ENCODE measurements around the gene MRPL58.

MRPL58 gene

GRCh38 chr17:75063201-75063600, 50.7 kb downstream of the MRPL58 start:
- Histone ChIP-seq H3K27me3 (ENCODE audit: insufficient read depth, low read length, poor library complexity, severe bottlenecking) (no peaks in the 10 kb centered on the region), H3K9ac (ENCODE audit: low read depth, low read length, poor library complexity, severe bottlenecking) (no peak overlapping the region), H3K9me2 (replicated peaks; ENCODE audit: low read depth, low read length) (no peaks in the 10 kb centered on the region), H4K20me1 (ENCODE audit: insufficient read depth, low read length, poor library complexity, severe bottlenecking) (no peaks in the 10 kb centered on the region), H3K4me3 (ENCODE audit: low read length, poor library complexity, severe bottlenecking) (no peak overlapping the region), H2AFZ (ENCODE audit: low read length) (no peak overlapping the region), H3K79me2 (ENCODE audit: insufficient read depth, low read length) (no peaks in the 10 kb centered on the region), H3F3A (ENCODE audit: low read depth) (no peaks in the 10 kb centered on the region), H3K9me3 (ENCODE audit: insufficient read depth, low read depth, low read length) (no peaks in the 10 kb centered on the region), H3K4me1 (ENCODE audit: insufficient read depth, low read length, poor library complexity, severe bottlenecking) (peaks cover 9% of the 10 kb centered on the region), H3K36me3 (ENCODE audit: insufficient read depth, low read length) (peaks cover 50% of the 10 kb centered on the region; the same call in 1 of the 2 replicates), H3K4me2 (ENCODE audit: low read depth, low read length, poor library complexity, severe bottlenecking) (no peak overlapping the region)
- TF ChIP-seq, protein P1, sequence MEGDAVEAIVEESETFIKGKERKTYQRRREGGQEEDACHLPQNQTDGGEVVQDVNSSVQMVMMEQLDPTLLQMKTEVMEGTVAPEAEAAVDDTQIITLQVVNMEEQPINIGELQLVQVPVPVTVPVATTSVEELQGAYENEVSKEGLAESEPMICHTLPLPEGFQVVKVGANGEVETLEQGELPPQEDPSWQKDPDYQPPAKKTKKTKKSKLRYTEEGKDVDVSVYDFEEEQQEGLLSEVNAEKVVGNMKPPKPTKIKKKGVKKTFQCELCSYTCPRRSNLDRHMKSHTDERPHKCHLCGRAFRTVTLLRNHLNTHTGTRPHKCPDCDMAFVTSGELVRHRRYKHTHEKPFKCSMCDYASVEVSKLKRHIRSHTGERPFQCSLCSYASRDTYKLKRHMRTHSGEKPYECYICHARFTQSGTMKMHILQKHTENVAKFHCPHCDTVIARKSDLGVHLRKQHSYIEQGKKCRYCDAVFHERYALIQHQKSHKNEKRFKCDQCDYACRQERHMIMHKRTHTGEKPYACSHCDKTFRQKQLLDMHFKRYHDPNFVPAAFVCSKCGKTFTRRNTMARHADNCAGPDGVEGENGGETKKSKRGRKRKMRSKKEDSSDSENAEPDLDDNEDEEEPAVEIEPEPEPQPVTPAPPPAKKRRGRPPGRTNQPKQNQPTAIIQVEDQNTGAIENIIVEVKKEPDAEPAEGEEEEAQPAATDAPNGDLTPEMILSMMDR (conservative IDR thresholded peaks at IDR 0.05; ENCODE audit: low read length) = no peak
- no peak for TF ChIP-seq EZH2phosphoT487 (IDR thresholded peaks at IDR 0.05; ENCODE audit: borderline replicate concordance)

GRCh38 chr17:75063626-75064025, 51.2 kb downstream of the MRPL58 start:
- Histone ChIP-seq H3K9me3 (ENCODE audit: insufficient read depth, low read depth, low read length) (no peaks in the 10 kb centered on the region), H3K27me3 (ENCODE audit: insufficient read depth, low read length, poor library complexity, severe bottlenecking) (no peaks in the 10 kb centered on the region), H3K4me2 (ENCODE audit: low read depth, low read length, poor library complexity, severe bottlenecking) (no peak overlapping the region), H3K4me3 (ENCODE audit: low read length, poor library complexity, severe bottlenecking) (no peak overlapping the region), H3K9ac (ENCODE audit: low read depth, low read length, poor library complexity, severe bottlenecking) (no peak overlapping the region), H3K9me2 (replicated peaks; ENCODE audit: low read depth, low read length) (no peaks in the 10 kb centered on the region), H2AFZ (ENCODE audit: low read length) (no peak overlapping the region), H3K79me2 (ENCODE audit: insufficient read depth, low read length) (no peaks in the 10 kb centered on the region), H3K4me1 (ENCODE audit: insufficient read depth, low read length, poor library complexity, severe bottlenecking) (peaks cover 9% of the 10 kb centered on the region), H4K20me1 (ENCODE audit: insufficient read depth, low read length, poor library complexity, severe bottlenecking) (no peaks in the 10 kb centered on the region), H3F3A (ENCODE audit: low read depth) (no peaks in the 10 kb centered on the region), H3K36me3 (ENCODE audit: insufficient read depth, low read length) (peaks cover 50% of the 10 kb centered on the region; the same call in 1 of the 2 replicates)
- TF ChIP-seq, protein P1 (conservative IDR thresholded peaks at IDR 0.05; ENCODE audit: low read length) = no peak
- TF ChIP-seq EZH2phosphoT487 (IDR thresholded peaks at IDR 0.05; ENCODE audit: borderline replicate concordance) = no peak

DNA sequence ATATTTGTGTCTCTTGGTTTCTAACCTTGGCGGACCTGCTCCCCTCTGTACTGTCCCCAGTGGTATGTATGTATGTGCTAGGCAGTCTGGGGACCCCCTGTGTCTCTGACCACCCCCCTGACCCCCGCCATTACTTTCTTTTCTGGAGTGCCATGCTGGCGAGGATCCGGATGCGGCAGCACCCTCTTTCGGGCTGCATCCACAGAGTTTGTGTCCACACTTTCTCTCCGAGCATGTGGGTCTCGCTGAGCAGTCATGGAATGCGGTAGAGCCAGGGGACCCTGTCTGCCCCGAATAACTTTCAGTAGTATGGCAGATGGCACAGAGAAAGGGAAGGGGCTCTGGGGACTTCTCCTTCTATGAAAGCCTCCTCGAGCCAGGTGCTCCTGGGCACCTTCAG, 51.6 kb downstream of the MRPL58 start:
- peaks cover 50% of the 10 kb centered on the region; the same call in 1 of the 2 replicates for H3K36me3 ChIP-seq (ENCODE audit: insufficient read depth, low read length)
- no peaks in the 10 kb centered on the region for H4K20me1 ChIP-seq (ENCODE audit: insufficient read depth, low read length, poor library complexity, severe bottlenecking)
- H3K79me2 ChIP-seq (ENCODE audit: insufficient read depth, low read length) = no peaks in the 10 kb centered on the region
- no peak overlapping the region for H2AFZ ChIP-seq (ENCODE audit: low read length)
- peaks cover 9% of the 10 kb centered on the region for H3K4me1 ChIP-seq (ENCODE audit: insufficient read depth, low read length, poor library complexity, severe bottlenecking)
- H3K9ac ChIP-seq (ENCODE audit: low read depth, low read length, poor library complexity, severe bottlenecking) = no peak overlapping the region
- no peaks in the 10 kb centered on the region for H3K27me3 ChIP-seq (ENCODE audit: insufficient read depth, low read length, poor library complexity, severe bottlenecking)
- H3K9me3 ChIP-seq (ENCODE audit: insufficient read depth, low read depth, low read length) = no peaks in the 10 kb centered on the region
- H3K4me3 ChIP-seq (ENCODE audit: low read length, poor library complexity, severe bottlenecking) = no peak overlapping the region
- H3F3A ChIP-seq (ENCODE audit: low read depth) = no peaks in the 10 kb centered on the region
- no peak overlapping the region for H3K4me2 ChIP-seq (ENCODE audit: low read depth, low read length, poor library complexity, severe bottlenecking)
- H3K9me2 ChIP-seq (replicated peaks; ENCODE audit: low read depth, low read length) = no peaks in the 10 kb centered on the region
- no peak for TF ChIP-seq EZH2phosphoT487 (IDR thresholded peaks at IDR 0.05; ENCODE audit: borderline replicate concordance)
- TF ChIP-seq, protein P1 (conservative IDR thresholded peaks at IDR 0.05; ENCODE audit: low read length) = no peak
